Muscle of back (tissue), 11 donors: ENCODE measurements around the gene DMRTA2. TPM values are rescaled to one million over a fixed set of nuclear protein-coding genes. Genes with fewer than 3 reads are reported as not detected.
"Not testable (repeated sequence)": the region's sequence is repeated elsewhere in the genome, so short reads cannot be mapped to it uniquely, and the experiment has no call there.

Source experiments
- DNase-seq, 3 donors: peaks; one replicate each; pipeline versions ENCODE4 v3.0.0 to v3.0.0-alpha.2; 2013
- polyA plus RNA-seq, 10 donors: library from polyadenylated mRNA; unstranded; fragments of 120-200 nt; gene quantifications; one replicate each; pipeline ENCODE4 v1.2.1, GENCODE V29; 2013; ENCODE audit not compliant: insufficient read length in 10 of 10

Gene DMRTA2
- polyA plus RNA-seq, 10 donors = 0.08 to 0.16 (median 0.10) TPM; not detected in 4

- no peak for DNase-seq
Observed at GRCh38 chr1:50393522-50394120, 29.6 kb downstream of the DMRTA2 start.

GRCh38 chr1:50381551-50381950 lies 41.7 kb downstream of the DMRTA2 start:
- DNase-seq = not testable (repeated sequence)

- no peak for DNase-seq
Observed at GRCh38 chr1:50378770-50379169, 44.5 kb downstream of the DMRTA2 start.

GRCh38 chr1:50373532-50373931 lies 49.7 kb downstream of the DMRTA2 start:
- no peak for DNase-seq

GRCh38 chr1:50371749-50372148 lies 51.5 kb downstream of the DMRTA2 start:
- no peak for DNase-seq

GRCh38 chr1:50369830-50370229 lies 53.4 kb downstream of the DMRTA2 start:
- DNase-seq = no peak

- DNase-seq = no peak
Observed at GRCh38 chr1:50369008-50369634, 54.1 kb downstream of the DMRTA2 start.

GRCh38 chr1:50368179-50369007 lies 54.9 kb downstream of the DMRTA2 start:
- DNase-seq = peak; percentile 4 to 45 (median 24)
